Liver (tissue), 9 donors: ENCODE data around the gene POGZ. TPM values are rescaled to one million over a fixed set of nuclear protein-coding genes. Genes with fewer than 3 reads are reported as not detected.

Experiments used
- DNase-seq: peaks from one replicate; pipeline ENCODE4 v3.0.0-alpha.2; 2017; ENCODE audit warnings: low spot score
- H3K27ac ChIP-seq, 2 donors: one replicate each; pipeline ENCODE4 v1.7.0; 2013; ENCODE audit warnings: inconsistent platforms in 2 of 2, low read length in 2 of 2, control low read depth in 1 of 2, low read depth in 1 of 2, mild to moderate bottlenecking in 1 of 2
- H3K27me3 ChIP-seq, 4 donors: one replicate each; pipeline versions ENCODE4 v1.6.1 to v1.7.0; 2013; ENCODE audit warnings: low read length in 3 of 4, inconsistent platforms in 1 of 4, mild to moderate bottlenecking in 1 of 4, moderate library complexity in 1 of 4; ENCODE audit not compliant: control insufficient read depth in 4 of 4, insufficient read depth in 4 of 4
- H3K36me3 ChIP-seq, 4 donors: one replicate each; pipeline versions ENCODE4 v1.6.1 to v1.7.0; 2013; ENCODE audit warnings: low read length in 3 of 4, mild to moderate bottlenecking in 3 of 4, low read depth in 1 of 4, moderate library complexity in 1 of 4; ENCODE audit not compliant: control insufficient read depth in 4 of 4, insufficient read depth in 3 of 4
- H3K4me1 ChIP-seq, 4 donors: one replicate each; pipeline versions ENCODE4 v1.6.1 to v1.7.0; 2013; ENCODE audit warnings: low read length in 3 of 4, mild to moderate bottlenecking in 3 of 4, moderate library complexity in 1 of 4; ENCODE audit not compliant: control insufficient read depth in 4 of 4, insufficient read depth in 4 of 4
- H3K4me3 ChIP-seq, 3 donors: one replicate each; pipeline versions ENCODE4 v1.6.1 to v1.7.0; 2013; ENCODE audit warnings: low read length in 3 of 3, control low read depth in 1 of 3, low read depth in 1 of 3, mild to moderate bottlenecking in 1 of 3
- H3K9ac ChIP-seq, 2 donors: one replicate each; pipeline ENCODE4 v1.7.0; 2013; ENCODE audit warnings: low read length in 2 of 2, mild to moderate bottlenecking in 2 of 2, moderate library complexity in 2 of 2, control low read depth in 1 of 2, low read depth in 1 of 2
- H3K9me3 ChIP-seq, 4 donors: one replicate each; pipeline versions ENCODE4 v1.6.1 to v1.7.0; 2013; ENCODE audit warnings: low read length in 3 of 4; ENCODE audit not compliant: control insufficient read depth in 4 of 4
- EGR1 ChIP-seq, 2 donors: IDR thresholded peaks; 2 replicates each; pipeline ENCODE4 v1.6.1; 2016 to 2018; ENCODE audit warnings: antibody characterized with exemption in 2 of 2, low read depth in 2 of 2
- FOXA2 ChIP-seq: IDR thresholded peaks from 2 replicates; pipeline ENCODE4 v1.6.1; 2016; ENCODE audit warnings: antibody characterized with exemption
- GABPA ChIP-seq, 2 donors: IDR thresholded peaks in 1 of 2; conservative IDR thresholded peaks in 1 of 2; 2 replicates each; pipeline ENCODE4 v1.6.1; 2016; ENCODE audit warnings: antibody characterized with exemption in 2 of 2, mild to moderate bottlenecking in 1 of 2, moderate library complexity in 1 of 2
- HNF4A ChIP-seq, 2 donors: conservative IDR thresholded peaks; 2 replicates each; pipeline ENCODE4 v1.6.1; 2016; ENCODE audit warnings: antibody characterized with exemption in 2 of 2, mild to moderate bottlenecking in 2 of 2
- JUND ChIP-seq, 2 donors: IDR thresholded peaks; 2 replicates each; pipeline ENCODE4 v1.6.1; 2016; ENCODE audit warnings: antibody characterized with exemption in 2 of 2
- RAD21 ChIP-seq, 2 donors: IDR thresholded peaks; 2 replicates each; pipeline ENCODE4 v1.6.1; 2016; ENCODE audit warnings: antibody characterized with exemption in 2 of 2, mild to moderate bottlenecking in 2 of 2
- RXRA ChIP-seq, 2 donors: IDR thresholded peaks; 2 replicates each; pipeline ENCODE4 v1.6.1; 2017 to 2018; ENCODE audit warnings: antibody characterized with exemption in 2 of 2, mild to moderate bottlenecking in 1 of 2
- SP1 ChIP-seq: IDR thresholded peaks from 2 replicates; pipeline ENCODE4 v1.6.1; 2018; ENCODE audit warnings: antibody characterized with exemption, mild to moderate bottlenecking
- YY1 ChIP-seq: IDR thresholded peaks from 2 replicates; pipeline ENCODE4 v1.6.1; 2016; ENCODE audit warnings: antibody characterized with exemption, mild to moderate bottlenecking
- WGBS: extraction: QIAGEN DNeasy Blood & Tissue Kit; methylation state at CpG from one replicate; pipeline ENCODE4 v1.1.7; 2013; 5-methylcytosine and 5-hydroxymethylcytosine counted together
- polyA plus RNA-seq, 2 donors: library from polyadenylated mRNA; stranded (reverse) in 1 of 2; unstranded in 1 of 2; fragments of 200-250 nt in 1 of 2; fragments of >200 nt in 1 of 2; fragmentation: Nextera tagmentation in 1 of 2; extraction: Ambion mirVana in 1 of 2; gene quantifications; one replicate each; pipeline versions ENCODE4 v1.2.1 to v1.2.3, GENCODE V29; 2013 to 2015
- total RNA-seq, 2 donors: library from RNA; depleted of rRNA; stranded (reverse); fragments of >200 nt; gene quantifications; one replicate each; pipeline ENCODE4 v1.2.3, GENCODE V29; 2014
- TF ChIP-seq, protein P1 (sequence below): IDR thresholded peaks from 2 replicates; pipeline ENCODE4 v1.6.1; 2016; ENCODE audit warnings: antibody characterized with exemption
- TF ChIP-seq, protein P2 (sequence below): fragments of 150-350 bp; IDR thresholded peaks from 2 replicates; pipeline ENCODE4 v1.5.1; 2017; ENCODE audit warnings: improper control_type of control experiment, low read depth, low read length; ENCODE audit not compliant: missing input control
- TF ChIP-seq, protein P3 (sequence below): IDR thresholded peaks from 2 replicates; pipeline ENCODE4 v1.6.1; 2016; ENCODE audit warnings: antibody characterized with exemption
- TF ChIP-seq, protein P4 (sequence below): IDR thresholded peaks from 2 replicates; pipeline ENCODE4 v1.6.1; 2016; ENCODE audit warnings: antibody characterized with exemption, mild to moderate bottlenecking
- TF ChIP-seq, protein P5 (sequence below): IDR thresholded peaks from 2 replicates; pipeline ENCODE4 v1.6.1; 2016; ENCODE audit warnings: antibody characterized with exemption
- donor health status: healthy.
- donor health status: healthy.
- donor health status: healthy.
- donor health status: healthy.
- donor health status: healthy.

Gene POGZ
- total and polyA plus RNA-seq, 4 donors: 7.7 to 30.1 (median 17.3) TPM

DNA sequence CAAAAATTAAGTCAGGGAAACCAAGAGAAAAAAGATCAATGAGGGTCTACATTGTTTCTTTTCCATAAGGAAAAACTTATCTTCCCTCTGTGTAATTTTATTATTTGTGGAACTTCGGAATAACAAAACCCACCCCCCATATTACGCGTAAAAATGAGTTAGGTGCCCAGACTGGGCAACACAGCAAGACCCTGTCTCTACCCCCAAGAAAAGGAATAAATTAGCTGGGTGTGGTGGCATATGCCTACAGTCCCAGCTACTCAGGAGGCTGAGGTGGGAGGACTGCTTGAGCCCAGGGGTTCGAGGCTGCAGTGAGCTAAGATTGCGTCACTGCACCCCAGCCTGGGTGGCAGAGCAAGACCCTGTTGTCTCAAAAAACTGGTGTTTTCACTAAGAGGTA is 39.5 kb downstream of the POGZ start:
- Histone ChIP-seq H3K9me3 (no peaks in the 10 kb centered on the region), H3K4me3 (no peak overlapping the region), H3K9ac (no peak overlapping the region), H3K4me1 (no peaks in the 10 kb centered on the region), H3K27ac (no peak overlapping the region), H3K36me3 (peaks cover 11 to 63% (median 39%) of the 10 kb centered on the region in 4 donors), H3K27me3 (no peaks in the 10 kb centered on the region)
- no peak for DNase-seq
- WGBS: 96% methylated on average over 5 of the region's 5 CpGs
- TF ChIP-seq YY1: no peak
- TF ChIP-seq, protein P1, sequence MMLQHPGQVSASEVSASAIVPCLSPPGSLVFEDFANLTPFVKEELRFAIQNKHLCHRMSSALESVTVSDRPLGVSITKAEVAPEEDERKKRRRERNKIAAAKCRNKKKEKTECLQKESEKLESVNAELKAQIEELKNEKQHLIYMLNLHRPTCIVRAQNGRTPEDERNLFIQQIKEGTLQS: no peak
- TF ChIP-seq, protein P2, sequence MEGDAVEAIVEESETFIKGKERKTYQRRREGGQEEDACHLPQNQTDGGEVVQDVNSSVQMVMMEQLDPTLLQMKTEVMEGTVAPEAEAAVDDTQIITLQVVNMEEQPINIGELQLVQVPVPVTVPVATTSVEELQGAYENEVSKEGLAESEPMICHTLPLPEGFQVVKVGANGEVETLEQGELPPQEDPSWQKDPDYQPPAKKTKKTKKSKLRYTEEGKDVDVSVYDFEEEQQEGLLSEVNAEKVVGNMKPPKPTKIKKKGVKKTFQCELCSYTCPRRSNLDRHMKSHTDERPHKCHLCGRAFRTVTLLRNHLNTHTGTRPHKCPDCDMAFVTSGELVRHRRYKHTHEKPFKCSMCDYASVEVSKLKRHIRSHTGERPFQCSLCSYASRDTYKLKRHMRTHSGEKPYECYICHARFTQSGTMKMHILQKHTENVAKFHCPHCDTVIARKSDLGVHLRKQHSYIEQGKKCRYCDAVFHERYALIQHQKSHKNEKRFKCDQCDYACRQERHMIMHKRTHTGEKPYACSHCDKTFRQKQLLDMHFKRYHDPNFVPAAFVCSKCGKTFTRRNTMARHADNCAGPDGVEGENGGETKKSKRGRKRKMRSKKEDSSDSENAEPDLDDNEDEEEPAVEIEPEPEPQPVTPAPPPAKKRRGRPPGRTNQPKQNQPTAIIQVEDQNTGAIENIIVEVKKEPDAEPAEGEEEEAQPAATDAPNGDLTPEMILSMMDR: no peak
- no peak for TF ChIP-seq RAD21 (IDR thresholded peaks at IDR 0.05)
- no peak for TF ChIP-seq SP1
- TF ChIP-seq GABPA (IDR thresholded peaks at IDR 0.05 in 1 of 2, conservative IDR thresholded peaks at IDR 0.05 in 1 of 2): no peak
- TF ChIP-seq, protein P3, sequence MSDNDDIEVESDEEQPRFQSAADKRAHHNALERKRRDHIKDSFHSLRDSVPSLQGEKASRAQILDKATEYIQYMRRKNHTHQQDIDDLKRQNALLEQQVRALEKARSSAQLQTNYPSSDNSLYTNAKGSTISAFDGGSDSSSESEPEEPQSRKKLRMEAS: no peak
- TF ChIP-seq FOXA2: no peak
- TF ChIP-seq, protein P4, sequence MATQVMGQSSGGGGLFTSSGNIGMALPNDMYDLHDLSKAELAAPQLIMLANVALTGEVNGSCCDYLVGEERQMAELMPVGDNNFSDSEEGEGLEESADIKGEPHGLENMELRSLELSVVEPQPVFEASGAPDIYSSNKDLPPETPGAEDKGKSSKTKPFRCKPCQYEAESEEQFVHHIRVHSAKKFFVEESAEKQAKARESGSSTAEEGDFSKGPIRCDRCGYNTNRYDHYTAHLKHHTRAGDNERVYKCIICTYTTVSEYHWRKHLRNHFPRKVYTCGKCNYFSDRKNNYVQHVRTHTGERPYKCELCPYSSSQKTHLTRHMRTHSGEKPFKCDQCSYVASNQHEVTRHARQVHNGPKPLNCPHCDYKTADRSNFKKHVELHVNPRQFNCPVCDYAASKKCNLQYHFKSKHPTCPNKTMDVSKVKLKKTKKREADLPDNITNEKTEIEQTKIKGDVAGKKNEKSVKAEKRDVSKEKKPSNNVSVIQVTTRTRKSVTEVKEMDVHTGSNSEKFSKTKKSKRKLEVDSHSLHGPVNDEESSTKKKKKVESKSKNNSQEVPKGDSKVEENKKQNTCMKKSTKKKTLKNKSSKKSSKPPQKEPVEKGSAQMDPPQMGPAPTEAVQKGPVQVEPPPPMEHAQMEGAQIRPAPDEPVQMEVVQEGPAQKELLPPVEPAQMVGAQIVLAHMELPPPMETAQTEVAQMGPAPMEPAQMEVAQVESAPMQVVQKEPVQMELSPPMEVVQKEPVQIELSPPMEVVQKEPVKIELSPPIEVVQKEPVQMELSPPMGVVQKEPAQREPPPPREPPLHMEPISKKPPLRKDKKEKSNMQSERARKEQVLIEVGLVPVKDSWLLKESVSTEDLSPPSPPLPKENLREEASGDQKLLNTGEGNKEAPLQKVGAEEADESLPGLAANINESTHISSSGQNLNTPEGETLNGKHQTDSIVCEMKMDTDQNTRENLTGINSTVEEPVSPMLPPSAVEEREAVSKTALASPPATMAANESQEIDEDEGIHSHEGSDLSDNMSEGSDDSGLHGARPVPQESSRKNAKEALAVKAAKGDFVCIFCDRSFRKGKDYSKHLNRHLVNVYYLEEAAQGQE: no peak

DNA sequence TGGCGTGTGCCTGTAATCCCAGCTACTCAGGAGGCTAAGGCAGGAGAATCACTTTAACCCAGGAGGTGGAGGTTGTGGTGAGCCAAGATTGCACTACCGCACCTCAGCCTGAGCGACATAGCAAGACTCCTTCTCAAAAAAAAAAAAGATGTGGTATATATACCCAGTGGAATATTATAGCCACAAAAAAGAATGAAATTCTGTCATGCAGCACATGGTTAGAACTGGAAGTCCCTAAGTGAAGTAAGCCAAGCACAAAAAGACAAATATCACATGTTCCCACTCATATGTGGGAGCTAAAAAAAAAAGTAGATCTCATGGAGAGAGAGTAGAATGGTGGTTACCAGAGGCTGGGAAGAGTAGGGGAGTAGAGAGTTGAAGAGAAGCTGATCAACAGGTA is 41.2 kb downstream of the POGZ start:
- Histone ChIP-seq H3K9me3 (no peaks in the 10 kb centered on the region), H3K36me3 (peaks cover 12 to 57% (median 33%) of the 10 kb centered on the region in 4 donors), H3K4me3 (no peak overlapping the region), H3K27ac (no peak overlapping the region), H3K4me1 (no peaks in the 10 kb centered on the region), H3K27me3 (no peaks in the 10 kb centered on the region), H3K9ac (no peak overlapping the region)
- WGBS: 98% methylated on average over 3 of the region's 3 CpGs
- no peak for DNase-seq
- TF ChIP-seq RXRA (IDR thresholded peaks at IDR 0.05) (no peak), EGR1 (IDR thresholded peaks at IDR 0.05; ENCODE audit: low read depth in 2 of 2) (no peak), HNF4A (conservative IDR thresholded peaks at IDR 0.05) (no peak), YY1 (no peak), RAD21 (IDR thresholded peaks at IDR 0.05) (no peak), JUND (IDR thresholded peaks at IDR 0.05) (no peak)
- TF ChIP-seq, protein P5, sequence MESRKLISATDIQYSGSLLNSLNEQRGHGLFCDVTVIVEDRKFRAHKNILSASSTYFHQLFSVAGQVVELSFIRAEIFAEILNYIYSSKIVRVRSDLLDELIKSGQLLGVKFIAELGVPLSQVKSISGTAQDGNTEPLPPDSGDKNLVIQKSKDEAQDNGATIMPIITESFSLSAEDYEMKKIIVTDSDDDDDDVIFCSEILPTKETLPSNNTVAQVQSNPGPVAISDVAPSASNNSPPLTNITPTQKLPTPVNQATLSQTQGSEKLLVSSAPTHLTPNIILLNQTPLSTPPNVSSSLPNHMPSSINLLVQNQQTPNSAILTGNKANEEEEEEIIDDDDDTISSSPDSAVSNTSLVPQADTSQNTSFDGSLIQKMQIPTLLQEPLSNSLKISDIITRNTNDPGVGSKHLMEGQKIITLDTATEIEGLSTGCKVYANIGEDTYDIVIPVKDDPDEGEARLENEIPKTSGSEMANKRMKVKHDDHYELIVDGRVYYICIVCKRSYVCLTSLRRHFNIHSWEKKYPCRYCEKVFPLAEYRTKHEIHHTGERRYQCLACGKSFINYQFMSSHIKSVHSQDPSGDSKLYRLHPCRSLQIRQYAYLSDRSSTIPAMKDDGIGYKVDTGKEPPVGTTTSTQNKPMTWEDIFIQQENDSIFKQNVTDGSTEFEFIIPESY: no peak
- TF ChIP-seq, protein P1: no peak
- TF ChIP-seq, protein P3: no peak
- TF ChIP-seq, protein P4: no peak
